ENCODE data around the gene C22orf23.
"Not testable (repeated sequence)": the region's sequence is repeated elsewhere in the genome, so short reads cannot be mapped to it uniquely, and the experiment has no call there.

Gene C22orf23

GRCh38 chr22:37954686-37955085, 1.3 kb upstream of the C22orf23 start:
- DNase-seq (ENCODE audit: low read depth in 2 of 2) = no peak

DNA sequence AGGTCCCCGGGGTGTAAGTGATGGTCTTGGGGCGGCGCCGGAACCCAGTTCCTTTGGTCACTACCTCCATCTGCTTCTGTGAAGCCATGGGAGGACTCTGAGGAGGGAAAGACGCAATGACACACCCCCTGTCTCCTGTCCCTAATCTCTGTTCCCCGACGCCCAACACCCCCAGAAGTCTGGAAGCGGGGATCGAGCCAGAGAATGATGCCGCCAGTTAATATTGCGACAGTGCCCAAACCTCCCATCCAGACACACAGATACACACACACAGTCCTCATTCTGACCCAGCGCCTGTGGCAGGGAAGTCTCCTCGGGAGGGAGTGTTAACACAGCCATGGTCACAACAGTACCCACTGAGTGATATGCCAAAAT, 352 bp downstream of the C22orf23 start:
- DNase-seq (ENCODE audit: low read depth in 2 of 2) = no peak

- DNase-seq (ENCODE audit: low read depth in 2 of 2) = not testable (repeated sequence)
These were observed 772 bp downstream of the C22orf23 start for GRCh38 chr22:37952629-37953028.

GRCh38 chr22:37951305-37951704, 2.1 kb downstream of the C22orf23 start:
- DNase-seq (ENCODE audit: low read depth in 2 of 2) = no peak

- not testable (repeated sequence) for DNase-seq (ENCODE audit: low read depth in 2 of 2)
These were observed 6.1 kb downstream of the C22orf23 start for GRCh38 chr22:37947142-37947795.

DNA sequence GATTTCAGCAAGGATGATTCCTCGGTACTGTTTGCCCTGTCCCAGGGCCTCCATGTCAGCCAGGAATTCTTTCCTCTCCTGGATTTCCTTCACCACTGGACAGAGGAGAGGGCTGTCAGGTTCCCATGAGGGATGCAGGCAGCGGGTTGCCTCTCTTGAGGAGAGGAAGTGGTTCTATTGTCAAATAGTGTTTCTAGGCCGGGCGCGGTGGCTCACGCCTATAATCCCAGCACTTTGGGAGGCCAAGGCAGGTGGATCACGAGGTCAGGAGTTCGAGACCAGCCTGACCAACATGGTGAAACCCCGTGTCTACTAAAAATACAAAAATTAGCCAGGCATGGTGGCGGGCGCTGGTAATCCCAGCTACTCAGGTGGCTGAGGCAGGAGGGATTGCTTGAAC, 9.0 kb downstream of the C22orf23 start:
- DNase-seq (ENCODE audit: low read depth in 2 of 2) = not testable (repeated sequence)

GRCh38 chr22:37943825-37944198, 9.6 kb downstream of the C22orf23 start:
- DNase-seq (ENCODE audit: low read depth in 2 of 2) = no peak

GRCh38 chr22:37943136-37943824, 10.1 kb downstream of the C22orf23 start:
- DNase-seq (ENCODE audit: low read depth in 2 of 2) = no peak

GRCh38 chr22:37942133-37942532, 11.3 kb downstream of the C22orf23 start:
- DNase-seq (ENCODE audit: low read depth in 2 of 2) = no peak

DNA sequence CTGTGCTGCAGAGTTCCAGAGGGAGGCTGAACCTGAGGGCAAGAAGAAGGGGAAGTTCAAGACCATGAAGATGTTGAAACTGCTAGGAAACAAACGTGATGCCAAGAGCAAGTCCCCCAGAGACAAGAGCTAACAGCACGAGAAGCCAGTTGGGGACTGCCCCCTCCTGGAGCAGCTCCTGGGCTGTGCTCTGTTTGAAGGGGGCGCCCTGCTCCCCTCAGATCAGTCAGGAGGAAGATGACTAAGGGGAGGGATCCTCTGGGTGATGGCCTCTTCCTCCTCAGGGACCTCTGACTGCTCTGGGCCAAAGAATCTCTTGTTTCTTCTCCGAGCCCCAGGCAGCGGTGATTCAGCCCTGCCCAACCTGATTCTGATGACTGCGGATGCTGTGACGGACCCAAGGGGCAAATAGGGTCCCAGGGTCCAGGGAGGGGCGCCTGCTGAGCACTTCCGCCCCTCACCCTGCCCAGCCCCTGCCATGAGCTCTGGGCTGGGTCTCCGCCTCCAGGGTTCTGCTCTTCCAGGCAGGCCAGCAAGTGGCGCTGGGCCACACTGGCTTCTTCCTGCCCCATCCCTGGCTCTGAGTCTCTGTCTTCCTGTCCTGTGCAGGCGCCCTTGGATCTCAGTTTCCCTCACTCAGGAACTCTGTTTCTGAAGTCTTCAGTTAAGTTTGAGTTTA, 12.6 kb downstream of the C22orf23 start:
- no peak for DNase-seq (ENCODE audit: low read depth in 2 of 2)

GRCh38 chr22:37933711-37934376, 19.6 kb downstream of the C22orf23 start:
- peak; percentile 46 to 69 for DNase-seq (ENCODE audit: low read depth in 2 of 2)

- DNase-seq (ENCODE audit: low read depth in 2 of 2) = no peak
These were observed 20.4 kb downstream of the C22orf23 start for GRCh38 chr22:37932821-37933578.

GRCh38 chr22:37932401-37932800, 21.0 kb downstream of the C22orf23 start:
- DNase-seq (ENCODE audit: low read depth in 2 of 2) = no peak

GRCh38 chr22:37931893-37932389, 21.5 kb downstream of the C22orf23 start:
- DNase-seq (ENCODE audit: low read depth in 2 of 2) = no peak

GRCh38 chr22:37930952-37931440, 22.4 kb downstream of the C22orf23 start:
- no peak for DNase-seq (ENCODE audit: low read depth in 2 of 2)

- DNase-seq (ENCODE audit: low read depth in 2 of 2) = no peak
These were observed 23.0 kb downstream of the C22orf23 start for GRCh38 chr22:37930270-37930951.

GRCh38 chr22:37929390-37929789, 24.0 kb downstream of the C22orf23 start:
- DNase-seq (ENCODE audit: low read depth in 2 of 2) = no peak

DNA sequence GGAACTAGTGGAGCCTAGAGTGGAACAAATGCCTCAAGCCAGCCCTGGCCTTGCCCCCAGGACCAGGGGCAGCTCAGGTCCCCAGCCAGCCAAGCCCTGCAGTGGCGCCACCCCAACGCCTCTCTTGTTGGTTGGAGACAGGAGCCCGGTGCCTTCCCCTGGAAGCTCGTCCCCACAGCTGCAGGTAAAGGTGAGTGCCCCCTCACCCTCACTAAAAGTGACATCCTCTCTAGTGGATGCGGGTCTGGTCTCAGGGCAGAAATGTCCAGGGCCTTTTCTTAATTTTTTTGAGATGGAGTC, 25.8 kb downstream of the C22orf23 start:
- DNase-seq (ENCODE audit: low read depth in 2 of 2) = no peak

- DNase-seq (ENCODE audit: low read depth in 2 of 2) = no peak
These were observed 26.4 kb downstream of the C22orf23 start for GRCh38 chr22:37926771-37927636.

DNA sequence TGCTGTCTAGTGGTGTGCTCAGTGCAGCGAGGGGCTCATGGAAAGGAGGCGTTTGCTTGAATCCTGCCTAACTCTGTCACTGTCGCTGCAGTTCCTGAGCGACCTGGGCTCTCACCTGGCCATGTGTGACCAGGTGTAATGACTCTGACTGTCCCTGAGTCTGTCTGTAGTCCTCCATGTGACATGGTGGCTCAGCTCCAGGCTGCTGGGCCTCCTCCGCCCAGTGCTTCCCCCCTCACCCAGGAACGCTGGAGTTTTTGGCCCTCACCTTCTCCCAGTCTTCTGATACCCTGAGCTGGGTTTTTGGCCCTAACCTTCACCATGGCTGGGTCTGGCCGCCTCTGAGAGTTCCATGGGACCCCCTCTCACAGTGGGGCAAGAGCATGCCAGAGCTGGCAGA, 27.0 kb downstream of the C22orf23 start:
- DNase-seq (ENCODE audit: low read depth in 2 of 2) = no peak
